ENCODE measurements around the gene FFAR4.

The FFAR4 gene

GRCh38 chr10:93600446-93601145 is 34.1 kb downstream of the FFAR4 start:
- DNase-seq (ENCODE audit: low read depth in 2 of 2): no peak

- no peak for DNase-seq (ENCODE audit: low read depth in 2 of 2)
Observed at GRCh38 chr10:93601146-93601773, 34.8 kb downstream of the FFAR4 start, which contains the start of gene RBP4. Gene RBP4, minus strand, starts transcription at chr10:93601235. Its CDS starts 207 bp downstream, at chr10:93601028.

GRCh38 chr10:93601774-93602162 is 35.3 kb downstream of the FFAR4 start:
- no peak for DNase-seq (ENCODE audit: low read depth in 2 of 2)

- DNase-seq (ENCODE audit: low read depth in 2 of 2): no peak
Observed at GRCh38 chr10:93603023-93603422, 36.6 kb downstream of the FFAR4 start.

- no peak for DNase-seq (ENCODE audit: low read depth in 2 of 2)
Observed at GRCh38 chr10:93604146-93604545, 37.7 kb downstream of the FFAR4 start.

GRCh38 chr10:93608421-93608820 is 42.0 kb downstream of the FFAR4 start:
- DNase-seq (ENCODE audit: low read depth in 2 of 2): no peak

- no peak for DNase-seq (ENCODE audit: low read depth in 2 of 2)
Observed at GRCh38 chr10:93612311-93612710, 45.8 kb downstream of the FFAR4 start, which contains the start of gene PDE6C. Gene PDE6C, plus strand, starts transcription at chr10:93612537. Its CDS starts 189 bp downstream, at chr10:93612726.

GRCh38 chr10:93613126-93613525 is 46.7 kb downstream of the FFAR4 start:
- DNase-seq (ENCODE audit: low read depth in 2 of 2): no peak

GRCh38 chr10:93614101-93614825 is 47.8 kb downstream of the FFAR4 start:
- no peak for DNase-seq (ENCODE audit: low read depth in 2 of 2)

GRCh38 chr10:93615576-93616235 is 49.2 kb downstream of the FFAR4 start:
- DNase-seq (ENCODE audit: low read depth in 2 of 2): no peak

- no peak for DNase-seq (ENCODE audit: low read depth in 2 of 2)
Observed at GRCh38 chr10:93620925-93621324, 54.5 kb downstream of the FFAR4 start.

GRCh38 chr10:93622942-93623341 is 56.5 kb downstream of the FFAR4 start:
- no peak for DNase-seq (ENCODE audit: low read depth in 2 of 2)

GRCh38 chr10:93628858-93629257 is 62.4 kb downstream of the FFAR4 start:
- DNase-seq (ENCODE audit: low read depth in 2 of 2): no peak

- DNase-seq (ENCODE audit: low read depth in 2 of 2): no peak
Observed at GRCh38 chr10:93629647-93630305, 63.3 kb downstream of the FFAR4 start.

GRCh38 chr10:93630625-93631557 is 64.4 kb downstream of the FFAR4 start:
- DNase-seq (ENCODE audit: low read depth in 2 of 2): no peak

Data from stimulated activated CD8-positive, alpha-beta memory T cell treated with anti-CD3 and anti-CD28 coated beads, Interleukin-2, amount 100 ng/mL, for 1 hour (primary cell).